ENCODE results near the gene PLPPR1. TPM values are rescaled to one million over a fixed set of nuclear protein-coding genes. Genes with fewer than 3 reads are reported as not detected.
"Not testable (repeated sequence)": the region's sequence is repeated elsewhere in the genome, so short reads cannot be mapped to it uniquely, and the experiment has no call there.

The PLPPR1 gene
- total and polyA plus RNA-seq, 2 donors: 0.44 to 0.95 TPM

DNA sequence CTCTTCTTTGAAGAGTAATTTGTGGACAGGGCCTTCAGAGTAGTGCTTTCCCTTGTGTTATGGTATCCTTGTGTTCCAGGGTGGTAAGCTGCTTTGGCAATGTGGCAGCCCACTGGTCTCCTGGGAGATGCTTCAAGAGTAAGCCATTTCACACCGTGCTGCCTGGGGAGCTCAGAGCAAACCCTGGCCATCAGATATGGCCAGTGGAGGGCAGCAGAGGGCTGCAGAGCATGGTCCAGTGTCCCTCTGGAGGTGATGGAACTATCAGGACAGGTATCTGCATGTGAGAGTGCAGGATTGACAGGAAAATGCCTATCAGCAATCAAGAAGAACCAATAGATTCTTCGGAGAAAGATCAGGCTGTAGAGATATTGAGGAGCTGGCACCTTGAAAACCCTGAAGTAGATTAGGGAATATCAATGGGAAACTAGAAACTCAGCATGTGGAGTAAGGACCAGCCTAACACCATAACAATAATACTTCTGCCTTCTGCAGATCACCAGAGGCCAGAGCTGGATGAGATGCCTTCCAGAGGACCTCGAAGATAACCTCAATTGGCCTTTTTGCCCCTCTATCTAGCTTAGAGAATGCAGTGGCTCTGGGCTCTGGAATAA is 90.8 kb downstream of the PLPPR1 start:
- Histone ChIP-seq H3K36me3 (ENCODE audit: insufficient read depth) (no peaks in the 10 kb centered on the region), H3K27ac (ENCODE audit: low read depth) (no peak overlapping the region), H3K4me3 (ENCODE audit: low read depth, low read length) (no peak overlapping the region), H3K4me1 (ENCODE audit: insufficient read depth) (no peaks in the 10 kb centered on the region)
- WGBS: 35% methylated on average over 3 of the region's 3 CpGs
- DNase-seq (ENCODE audit: extremely low spot score): no peak

- H3K4me3 ChIP-seq (ENCODE audit: low read depth, low read length): no peak overlapping the region
- 33% methylated on average over 2 of the region's 2 CpGs for WGBS
- no peak for DNase-seq (ENCODE audit: extremely low spot score)
- H3K4me1 ChIP-seq (ENCODE audit: insufficient read depth): no peaks in the 10 kb centered on the region
- H3K36me3 ChIP-seq (ENCODE audit: insufficient read depth): no peaks in the 10 kb centered on the region
- no peak overlapping the region for H3K27ac ChIP-seq (ENCODE audit: low read depth)
These were observed 93.4 kb downstream of the PLPPR1 start for GRCh38 chr9:101121836-101122399.

DNA sequence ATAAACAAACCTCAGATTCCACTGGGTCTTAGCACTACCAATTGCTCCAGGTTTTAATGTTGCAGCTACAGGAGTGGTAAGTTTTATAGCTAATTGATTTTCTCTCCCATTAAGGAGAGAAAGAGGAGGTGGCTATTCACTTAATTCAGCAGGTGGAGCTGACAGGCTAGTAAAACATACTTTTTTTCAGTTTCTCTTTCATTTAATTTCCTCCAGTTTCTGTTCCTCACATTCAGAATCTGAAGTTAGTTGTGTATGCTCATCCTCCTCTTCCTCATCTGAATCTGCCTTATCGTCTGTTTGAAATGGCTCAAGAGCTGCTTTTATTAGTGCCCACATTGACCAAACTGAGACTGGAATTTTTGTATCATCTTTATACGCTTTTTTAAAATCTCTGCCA is 98.0 kb downstream of the PLPPR1 start:
- no peaks in the 10 kb centered on the region for H3K4me1 ChIP-seq (ENCODE audit: insufficient read depth)
- no peaks in the 10 kb centered on the region for H3K36me3 ChIP-seq (ENCODE audit: insufficient read depth)
- no peak overlapping the region for H3K4me3 ChIP-seq (ENCODE audit: low read depth, low read length)
- no peak for DNase-seq (ENCODE audit: extremely low spot score)
- H3K27ac ChIP-seq (ENCODE audit: low read depth): no peak overlapping the region
- WGBS: 71% methylated on average over 2 of the region's 2 CpGs

- WGBS: 43% methylated on average over 3 of the region's 3 CpGs
- H3K4me1 ChIP-seq (ENCODE audit: insufficient read depth); H3K27ac ChIP-seq (ENCODE audit: low read depth); H3K36me3 ChIP-seq (ENCODE audit: insufficient read depth); DNase-seq (ENCODE audit: extremely low spot score); H3K4me3 ChIP-seq (ENCODE audit: low read depth, low read length): not testable (repeated sequence)
These were observed 98.8 kb downstream of the PLPPR1 start for GRCh38 chr9:101127369-101127768.

DNA sequence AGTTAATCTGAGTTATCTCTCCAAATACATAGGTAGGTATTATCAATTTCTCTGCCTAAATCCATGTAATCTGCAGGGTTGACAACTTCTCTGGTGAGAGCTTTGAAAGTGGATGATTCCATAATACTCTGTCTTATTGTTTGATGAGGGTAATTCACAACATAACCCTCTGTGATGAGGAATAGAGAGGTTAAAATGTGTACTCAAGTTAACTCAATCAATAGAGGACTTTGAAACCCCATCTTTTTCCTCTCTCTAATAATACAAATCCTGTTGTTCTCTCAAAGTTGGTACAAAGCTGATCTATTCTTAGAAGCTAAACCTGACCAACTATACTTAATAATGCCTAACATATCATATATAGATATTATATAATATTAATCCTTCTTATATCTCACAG is 100.1 kb downstream of the PLPPR1 start:
- H3K4me3 ChIP-seq (ENCODE audit: low read depth, low read length): no peak overlapping the region
- H3K4me1 ChIP-seq (ENCODE audit: insufficient read depth): no peaks in the 10 kb centered on the region
- H3K36me3 ChIP-seq (ENCODE audit: insufficient read depth): no peaks in the 10 kb centered on the region
- DNase-seq (ENCODE audit: extremely low spot score): no peak
- no peak overlapping the region for H3K27ac ChIP-seq (ENCODE audit: low read depth)

GRCh38 chr9:101130054-101130453 is 101.5 kb downstream of the PLPPR1 start:
- 83% methylated on average over 1 of the region's 1 CpG for WGBS

GRCh38 chr9:101131326-101131725 is 102.8 kb downstream of the PLPPR1 start:
- WGBS: 78% methylated on average over 5 of the region's 5 CpGs
- no peaks in the 10 kb centered on the region for H3K4me1 ChIP-seq (ENCODE audit: insufficient read depth)
- H3K4me3 ChIP-seq (ENCODE audit: low read depth, low read length): no peak overlapping the region
- no peak overlapping the region for H3K27ac ChIP-seq (ENCODE audit: low read depth)
- H3K36me3 ChIP-seq (ENCODE audit: insufficient read depth): no peaks in the 10 kb centered on the region
- no peak for DNase-seq (ENCODE audit: extremely low spot score)

More at GRCh38 chr9:101130054-101130453, 101.5 kb downstream of the PLPPR1 start:
- no peak for DNase-seq (ENCODE audit: extremely low spot score)
- Histone ChIP-seq H3K36me3 (ENCODE audit: insufficient read depth) (no peaks in the 10 kb centered on the region), H3K27ac (ENCODE audit: low read depth) (no peak overlapping the region), H3K4me1 (ENCODE audit: insufficient read depth) (no peaks in the 10 kb centered on the region), H3K4me3 (ENCODE audit: low read depth, low read length) (no peak overlapping the region)

- Histone ChIP-seq H3K4me3 (ENCODE audit: low read depth, low read length) (no peak overlapping the region), H3K4me1 (ENCODE audit: insufficient read depth) (no peaks in the 10 kb centered on the region), H3K36me3 (ENCODE audit: insufficient read depth) (no peaks in the 10 kb centered on the region), H3K27ac (ENCODE audit: low read depth) (no peak overlapping the region)
- DNase-seq (ENCODE audit: extremely low spot score): no peak
These were observed 104.3 kb downstream of the PLPPR1 start for GRCh38 chr9:101132801-101133200.

DNA sequence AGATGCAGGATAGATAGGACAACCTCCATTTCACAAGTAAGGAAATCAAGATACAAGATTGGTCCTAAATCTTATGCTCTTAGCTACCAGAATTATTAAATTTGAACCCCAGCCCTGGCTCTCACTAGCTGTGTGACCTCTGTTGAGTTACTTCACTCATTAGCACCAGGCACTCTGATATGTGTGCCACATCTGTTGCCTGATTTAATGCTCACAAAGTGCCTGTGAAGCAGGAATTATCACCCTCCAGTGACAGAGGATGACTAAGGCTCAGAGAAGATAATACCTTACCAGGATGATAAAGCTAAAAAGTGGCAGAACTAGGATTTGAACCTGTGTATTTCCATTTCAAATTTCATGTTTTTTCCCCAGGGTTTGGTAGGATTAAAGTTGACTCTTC is 110.0 kb downstream of the PLPPR1 start:
- no peak for DNase-seq (ENCODE audit: extremely low spot score)
- no peaks in the 10 kb centered on the region for H3K4me1 ChIP-seq (ENCODE audit: insufficient read depth)

GRCh38 chr9:101139082-101139481 is 110.6 kb downstream of the PLPPR1 start:
- WGBS: 77% methylated on average over 2 of the region's 2 CpGs
- H3K27ac ChIP-seq (ENCODE audit: low read depth): no peak overlapping the region
- no peaks in the 10 kb centered on the region for H3K4me1 ChIP-seq (ENCODE audit: insufficient read depth)
- no peak for DNase-seq (ENCODE audit: extremely low spot score)
- H3K36me3 ChIP-seq (ENCODE audit: insufficient read depth): no peaks in the 10 kb centered on the region
- H3K4me3 ChIP-seq (ENCODE audit: low read depth, low read length): no peak overlapping the region

More for the DNA sequence above, 110.0 kb downstream of the PLPPR1 start:
- no peak overlapping the region for H3K27ac ChIP-seq (ENCODE audit: low read depth)
- H3K4me3 ChIP-seq (ENCODE audit: low read depth, low read length): no peak overlapping the region
- H3K36me3 ChIP-seq (ENCODE audit: insufficient read depth): no peaks in the 10 kb centered on the region

DNA sequence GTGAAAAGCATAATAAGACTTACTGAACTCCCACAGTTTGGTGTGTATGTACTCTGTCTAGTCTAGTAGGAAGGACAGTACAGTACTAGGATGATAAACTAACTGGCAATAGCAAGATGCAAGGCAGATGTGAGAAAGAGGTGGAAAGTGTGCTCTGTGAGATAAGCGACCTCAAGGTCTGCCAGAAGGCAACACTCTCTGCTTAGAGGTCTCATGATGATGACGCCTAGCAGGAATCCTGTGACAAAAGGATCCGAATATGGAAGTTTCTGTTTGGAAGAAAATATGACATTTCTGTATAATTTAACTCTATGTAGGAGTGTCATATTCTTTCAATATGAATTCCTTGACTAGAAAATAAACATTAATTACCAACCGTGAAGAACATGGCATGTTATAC is 112.2 kb downstream of the PLPPR1 start:
- WGBS: 56% methylated on average over 4 of the region's 4 CpGs
- H3K4me3 ChIP-seq (ENCODE audit: low read depth, low read length): no peak overlapping the region

DNA sequence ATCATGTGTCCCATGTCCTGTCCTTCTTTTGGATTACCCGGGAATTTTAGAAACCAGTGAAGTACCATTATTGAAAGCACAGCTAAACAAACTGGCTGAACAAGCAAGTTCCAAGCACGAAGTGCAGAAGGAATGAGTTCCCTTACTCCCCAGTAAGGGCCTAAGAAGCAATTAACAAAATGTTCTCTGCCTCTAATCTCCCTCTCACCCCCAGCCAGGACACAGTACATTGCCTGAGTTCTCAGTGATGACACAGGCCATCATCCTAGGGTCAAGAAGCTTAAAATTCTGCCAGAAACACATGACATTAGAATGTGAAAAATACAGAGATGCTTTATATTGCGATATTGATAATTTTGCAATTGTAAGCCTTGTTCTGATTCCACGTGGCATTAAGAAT is 118.0 kb downstream of the PLPPR1 start:
- DNase-seq (ENCODE audit: extremely low spot score): no peak
- Histone ChIP-seq H3K4me3 (ENCODE audit: low read depth, low read length) (no peak overlapping the region), H3K36me3 (ENCODE audit: insufficient read depth) (no peaks in the 10 kb centered on the region), H3K4me1 (ENCODE audit: insufficient read depth) (no peaks in the 10 kb centered on the region), H3K27ac (ENCODE audit: low read depth) (no peak overlapping the region)
- 74% methylated on average over 4 of the region's 4 CpGs for WGBS

More for the DNA sequence above, 112.2 kb downstream of the PLPPR1 start:
- DNase-seq (ENCODE audit: extremely low spot score): no peak
- H3K27ac ChIP-seq (ENCODE audit: low read depth): no peak overlapping the region
- no peaks in the 10 kb centered on the region for H3K4me1 ChIP-seq (ENCODE audit: insufficient read depth)
- no peaks in the 10 kb centered on the region for H3K36me3 ChIP-seq (ENCODE audit: insufficient read depth)

DNA sequence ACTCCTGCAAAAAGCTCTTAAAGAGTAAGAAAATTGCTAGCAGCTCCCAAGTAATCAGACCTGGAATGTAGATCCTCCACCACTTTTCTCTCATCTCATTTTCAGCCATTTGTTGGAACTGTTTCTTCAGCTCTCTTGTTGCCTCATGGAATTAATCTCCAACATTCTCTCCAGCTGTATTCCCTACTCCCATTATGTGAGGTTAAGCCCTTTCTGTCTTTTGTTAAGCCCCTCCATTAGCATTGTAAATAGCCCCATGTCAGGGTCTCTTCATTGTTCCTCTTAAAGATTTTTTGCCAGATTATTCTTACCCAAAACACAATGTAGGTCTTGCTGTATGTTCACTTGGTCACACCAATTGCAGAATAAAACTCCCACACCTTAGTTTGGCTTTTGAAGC is 119.8 kb downstream of the PLPPR1 start:
- DNase-seq (ENCODE audit: extremely low spot score): no peak
- no peaks in the 10 kb centered on the region for H3K36me3 ChIP-seq (ENCODE audit: insufficient read depth)
- H3K4me3 ChIP-seq (ENCODE audit: low read depth, low read length): no peak overlapping the region

GRCh38 chr9:101158361-101158760 is 129.8 kb downstream of the PLPPR1 start:
- H3K36me3 ChIP-seq (ENCODE audit: insufficient read depth): no peaks in the 10 kb centered on the region
- no peak overlapping the region for H3K27ac ChIP-seq (ENCODE audit: low read depth)
- H3K4me1 ChIP-seq (ENCODE audit: insufficient read depth): no peaks in the 10 kb centered on the region
- WGBS: 62% methylated on average over 3 of the region's 3 CpGs
- no peak overlapping the region for H3K4me3 ChIP-seq (ENCODE audit: low read depth, low read length)
- DNase-seq (ENCODE audit: extremely low spot score): no peak

More for the DNA sequence above, 119.8 kb downstream of the PLPPR1 start:
- Histone ChIP-seq H3K4me1 (ENCODE audit: insufficient read depth) (no peaks in the 10 kb centered on the region), H3K27ac (ENCODE audit: low read depth) (no peak overlapping the region)

DNA sequence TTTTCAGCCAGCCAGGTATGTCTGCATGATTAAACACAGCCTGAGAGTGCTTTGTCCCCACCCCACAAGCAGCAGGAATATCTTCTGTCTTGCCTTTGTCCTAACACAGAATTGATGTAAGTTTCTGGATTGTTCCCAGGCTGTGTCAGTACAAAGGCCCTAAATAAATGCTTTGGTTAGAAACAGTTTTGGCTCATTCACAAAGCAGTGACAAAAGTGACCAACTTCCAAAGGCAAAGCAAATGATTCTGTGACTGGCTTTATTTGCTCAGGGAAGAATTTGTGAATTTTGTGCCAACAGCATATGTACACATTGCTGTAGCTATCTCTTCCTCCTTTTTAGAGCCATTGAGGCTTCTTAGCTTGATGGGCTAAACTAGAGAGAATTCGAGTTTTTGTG is 133.7 kb downstream of the PLPPR1 start:
- H3K36me3 ChIP-seq (ENCODE audit: insufficient read depth): no peaks in the 10 kb centered on the region
- WGBS: 68% methylated on average over 1 of the region's 1 CpG
- no peaks in the 10 kb centered on the region for H3K4me1 ChIP-seq (ENCODE audit: insufficient read depth)
- no peak overlapping the region for H3K4me3 ChIP-seq (ENCODE audit: low read depth, low read length)
- no peak for DNase-seq (ENCODE audit: extremely low spot score)
- H3K27ac ChIP-seq (ENCODE audit: low read depth): no peak overlapping the region

Data from urinary bladder (tissue), 4 donors.